Activated CD4-positive, alpha-beta T cell treated with anti-CD3 and anti-CD28 coated beads, Interleukin-2, amount 50 U/mL, for 16 hours (primary cell): Measurements from ENCODE around the gene WDR81.
"Not testable (repeated sequence)": the region's sequence is repeated elsewhere in the genome, so short reads cannot be mapped to it uniquely, and the experiment has no call there.

Source experiments
- DNase-seq: peaks from one replicate; pipeline ENCODE4 v3.0.0-alpha.2; 2020

WDR81 gene

DNA sequence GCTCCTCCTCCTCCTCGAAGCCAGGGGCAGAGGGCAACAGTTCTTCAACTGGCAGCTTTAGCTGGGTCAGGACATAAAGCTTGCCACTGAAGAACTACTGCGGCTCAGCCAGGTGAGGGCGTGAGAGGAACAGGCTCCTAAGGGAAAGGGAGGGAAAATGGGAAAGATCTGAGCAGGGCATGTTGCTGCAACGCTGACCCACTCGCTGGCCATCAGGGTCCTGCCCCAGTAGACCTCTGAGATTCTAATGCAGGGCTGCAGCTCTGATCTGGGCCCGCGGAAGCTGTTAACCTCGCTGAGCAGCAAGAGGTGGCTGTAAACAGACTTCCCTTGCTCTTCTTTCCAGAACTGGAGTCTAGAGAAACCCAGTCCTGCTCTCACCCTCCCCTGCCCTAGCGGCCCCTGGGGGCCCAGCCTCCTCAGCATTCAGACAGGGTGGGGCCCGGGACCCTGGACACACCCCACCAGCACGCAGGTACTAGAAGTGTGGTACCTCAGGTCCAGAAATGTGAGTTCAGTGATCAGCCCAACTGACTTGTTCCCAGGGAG is 10.6 kb upstream of the WDR81 start:
- no peak for DNase-seq

DNA sequence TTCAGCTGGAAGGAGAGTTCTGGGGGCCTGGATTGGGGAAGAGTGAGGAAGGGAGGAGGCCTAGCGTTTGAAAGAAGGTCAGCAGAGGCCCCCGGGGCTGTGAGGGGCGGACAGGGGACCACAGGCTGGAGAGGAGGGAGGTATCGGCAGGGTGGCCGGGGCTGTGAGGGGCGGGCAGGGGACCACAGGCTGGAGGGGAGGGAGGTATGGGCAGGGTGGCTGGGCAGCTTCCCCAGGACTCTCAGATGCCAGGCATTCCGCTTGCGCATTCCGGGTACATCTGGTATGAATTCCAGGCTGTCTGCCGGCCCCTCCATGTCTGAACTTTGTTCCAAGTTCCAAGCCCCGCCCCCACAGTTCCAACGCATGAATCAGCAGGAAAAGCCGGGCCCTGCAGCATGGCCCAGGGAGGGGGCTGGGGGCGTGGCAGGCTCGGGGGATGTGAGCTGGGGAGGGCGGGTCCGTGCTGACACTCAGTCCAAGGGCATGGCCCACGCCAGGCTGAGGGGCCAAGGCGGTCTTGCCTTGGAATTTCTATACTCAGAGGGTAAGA is 10.0 kb upstream of the WDR81 start:
- DNase-seq = no peak

DNA sequence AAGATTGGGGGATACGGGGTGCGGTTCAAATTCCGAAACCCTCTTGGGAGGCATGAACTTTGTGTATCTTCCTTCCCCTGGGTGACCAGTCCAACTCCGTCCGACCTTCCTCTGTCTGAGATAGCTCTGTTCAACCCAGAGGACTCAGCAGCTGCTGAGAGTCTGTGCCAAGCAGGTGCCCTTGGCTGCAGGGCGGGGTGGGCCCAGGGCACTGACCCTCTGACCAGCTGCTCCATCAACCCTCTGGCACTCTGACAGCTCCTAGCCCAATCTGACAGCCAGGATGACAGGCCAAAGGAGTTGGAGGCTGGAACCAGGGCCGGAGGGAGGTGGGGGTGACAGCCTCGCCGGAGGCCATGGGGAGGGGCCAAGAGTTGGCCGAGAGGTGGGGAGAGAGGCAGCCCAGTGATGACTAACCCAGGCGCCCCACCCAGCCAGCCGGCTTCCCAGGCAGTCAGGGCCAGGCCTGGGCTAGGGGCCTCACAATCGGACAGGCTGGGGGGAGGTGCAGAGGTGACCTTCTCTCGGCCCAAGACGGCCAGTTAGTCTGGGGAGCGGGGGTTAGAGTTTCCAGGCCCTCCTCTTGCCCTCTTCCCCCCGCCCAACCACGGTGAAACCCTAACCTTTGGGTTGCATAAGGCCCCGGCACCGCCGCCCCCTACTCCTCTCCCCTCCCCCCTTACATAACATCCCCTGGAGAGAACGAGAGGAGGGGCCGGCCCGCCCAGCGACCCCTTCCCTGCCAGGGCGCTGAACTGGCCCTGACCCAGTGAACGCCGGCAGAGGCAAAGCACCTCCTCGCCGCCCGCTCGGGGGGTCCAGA is 9.3 kb upstream of the WDR81 start:
- peak; percentile 49 for DNase-seq

DNA sequence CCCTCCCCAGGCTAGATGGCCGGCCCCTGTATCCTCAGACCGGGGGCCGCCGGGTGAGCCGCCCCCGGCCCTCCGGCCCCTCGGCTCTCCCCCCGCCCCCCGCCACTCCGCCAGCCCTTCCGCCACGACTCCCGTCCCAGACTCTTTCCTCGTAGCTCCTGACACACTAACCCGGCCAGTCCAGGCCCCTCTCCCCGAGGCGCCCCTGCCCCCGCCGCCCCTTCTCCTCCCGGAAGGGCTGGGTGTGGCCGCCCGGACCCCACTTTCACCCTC is 8.8 kb upstream of the WDR81 start:
- no peak for DNase-seq

DNA sequence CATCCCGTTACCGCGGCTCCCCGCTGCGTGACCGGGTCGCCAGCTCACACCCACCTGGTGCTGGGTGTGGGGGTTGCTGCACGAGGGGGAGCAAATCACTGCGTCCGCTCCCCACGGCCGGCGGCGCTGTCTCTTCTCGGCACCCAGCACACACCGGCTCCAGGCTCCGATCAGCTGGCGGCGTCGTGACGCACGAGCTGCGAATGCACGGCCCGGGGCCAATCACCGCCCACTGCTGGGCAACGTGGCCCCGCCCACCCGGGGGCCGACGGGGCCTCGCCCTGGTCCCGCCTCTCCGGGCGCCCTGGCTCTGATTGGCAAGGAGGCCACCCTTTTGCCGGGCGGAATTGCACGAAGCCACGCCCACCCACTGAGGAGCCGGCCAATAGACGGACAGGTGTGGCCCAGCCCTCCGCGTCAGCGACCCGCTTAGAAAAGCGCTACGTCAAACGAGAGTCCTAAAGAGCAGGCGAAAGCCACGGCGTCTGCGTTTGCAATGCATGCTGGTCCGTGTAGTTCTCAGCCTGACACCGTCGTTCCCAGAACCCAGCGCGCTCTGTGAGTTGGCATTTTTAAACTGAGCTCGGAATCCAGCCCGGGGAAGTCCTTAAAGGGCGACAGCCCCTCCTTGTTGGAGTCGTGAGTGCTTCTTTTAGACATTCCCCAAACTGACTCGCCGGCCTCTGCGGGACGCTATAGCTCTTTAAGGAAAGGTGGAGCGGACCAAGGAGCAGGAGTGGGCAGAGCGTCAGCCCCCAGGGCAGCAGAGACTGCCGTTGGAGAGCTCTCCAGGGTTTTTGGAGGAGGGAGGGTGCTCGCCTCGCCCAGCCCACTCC is 8.2 kb upstream of the WDR81 start:
- DNase-seq = peak; percentile 100

DNA sequence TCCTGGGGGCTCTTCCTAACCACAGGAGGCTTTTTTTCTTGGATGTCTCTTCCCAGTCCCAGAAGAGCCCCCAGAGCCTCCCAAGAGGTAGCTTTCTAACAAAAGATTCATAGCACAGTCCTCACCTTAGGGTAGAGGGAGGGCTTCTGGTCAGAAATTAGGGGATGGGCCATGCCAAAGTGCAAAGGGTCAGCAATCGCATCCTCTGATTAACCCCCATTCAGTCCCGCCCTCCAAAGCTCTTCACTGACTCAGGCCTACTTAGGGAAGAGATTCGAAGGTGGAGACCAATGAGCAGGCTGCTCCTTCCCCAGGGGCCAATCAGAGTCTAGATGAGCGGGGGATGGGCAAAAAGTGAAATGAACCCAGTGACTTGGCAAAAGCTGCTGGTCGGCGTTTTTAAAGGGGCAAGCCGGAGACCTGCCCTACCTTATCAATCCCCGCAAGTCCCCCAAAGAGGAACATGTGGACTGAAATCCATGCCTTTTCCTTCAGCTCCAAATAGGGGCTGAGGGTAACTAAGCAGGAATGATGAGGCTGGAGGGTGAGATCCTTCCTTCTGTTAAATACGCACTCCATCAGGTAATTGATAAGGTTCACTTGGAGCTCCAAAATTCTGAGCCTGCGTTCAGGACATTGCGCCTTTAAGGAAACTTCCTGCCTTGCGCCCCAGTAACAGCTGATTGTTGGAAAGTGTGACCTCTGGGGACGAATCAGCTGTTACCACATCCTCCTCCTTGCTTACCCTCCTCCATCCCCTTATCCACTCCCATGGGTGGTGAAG is 7.4 kb upstream of the WDR81 start:
- DNase-seq = peak; percentile 98

DNA sequence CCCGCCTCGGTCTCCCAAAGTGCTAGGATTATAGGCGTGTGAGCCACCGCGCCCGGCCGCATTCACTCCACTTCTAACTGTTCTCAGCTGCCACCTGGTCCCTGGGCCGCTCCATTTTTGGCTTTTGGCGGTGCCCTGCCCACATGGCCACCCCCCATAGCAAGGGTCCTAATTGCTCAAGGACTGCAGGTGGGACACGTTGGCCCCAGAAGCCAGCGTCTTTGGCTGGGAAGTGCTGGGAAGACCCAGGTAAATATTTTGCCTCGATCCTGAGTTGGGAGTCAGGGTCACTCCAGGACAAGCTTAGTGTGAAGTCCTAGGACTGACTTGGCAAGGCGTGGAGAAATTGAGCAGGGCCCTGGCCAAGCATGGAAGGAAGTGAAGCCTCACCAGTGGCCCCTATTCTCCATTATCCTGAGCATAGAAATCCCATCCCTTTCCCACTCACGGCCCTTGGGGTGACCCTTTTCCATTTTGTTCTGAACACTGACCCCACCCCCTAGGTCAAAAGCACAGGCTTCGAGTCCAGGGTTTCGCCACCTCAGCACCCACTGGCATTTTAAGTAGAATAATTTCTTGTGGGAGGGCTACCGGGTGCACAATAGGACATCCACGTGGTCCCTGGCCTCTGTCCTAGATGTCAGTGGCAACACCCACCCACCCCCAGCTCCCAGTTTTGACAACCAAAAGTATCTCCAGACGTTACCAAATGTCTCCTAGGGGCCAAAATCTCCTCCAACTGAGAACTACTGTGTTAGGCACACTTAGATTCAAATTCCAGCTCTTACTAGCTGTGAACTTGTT is 5.9 kb upstream of the WDR81 start:
- DNase-seq = no peak

DNA sequence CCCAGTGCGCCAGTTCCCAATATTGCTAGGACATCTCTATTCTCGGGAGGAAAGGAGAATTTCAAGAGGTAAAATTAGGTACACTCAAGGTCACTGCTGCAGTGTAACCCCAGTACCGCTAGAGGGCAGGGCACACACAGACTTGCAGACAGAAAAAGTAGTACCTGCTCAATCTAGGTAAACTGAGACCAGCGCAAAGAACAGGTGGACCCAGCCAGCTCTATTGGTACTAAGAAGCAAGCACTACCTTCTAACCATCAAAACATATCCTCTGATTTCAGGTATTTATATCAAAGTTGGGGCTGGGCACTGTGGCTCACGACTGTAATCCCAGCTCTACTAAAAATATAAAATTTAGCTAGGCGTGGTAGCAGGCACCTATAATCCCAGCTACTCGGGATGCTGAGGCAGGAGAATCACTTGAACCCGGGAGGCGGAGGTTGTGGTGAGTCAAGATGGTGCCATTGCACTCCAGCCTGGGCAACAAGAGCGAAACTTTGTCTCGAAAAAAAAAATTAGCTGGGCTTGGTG is 3.6 kb upstream of the WDR81 start:
- DNase-seq = peak; percentile 69

DNA sequence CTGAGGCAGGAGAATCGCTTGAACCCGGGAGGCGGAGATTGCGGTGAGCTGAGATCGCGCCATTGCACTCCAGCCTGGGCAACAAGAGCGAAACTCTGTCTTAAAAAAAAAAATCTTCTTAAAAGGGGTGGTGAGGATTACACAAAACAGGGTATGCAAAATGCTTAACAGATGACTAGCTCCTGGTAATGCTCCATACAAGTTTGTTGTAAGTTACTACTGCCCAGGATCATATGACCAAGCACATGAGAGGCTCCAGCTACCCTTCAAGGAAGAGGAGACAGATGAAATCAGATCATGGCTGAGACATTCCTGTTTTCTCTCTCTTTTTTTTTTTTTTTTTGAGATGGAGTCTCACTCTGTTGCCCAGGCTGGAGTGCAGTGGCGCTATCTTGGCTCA is 2.5 kb upstream of the WDR81 start:
- not testable (repeated sequence) for DNase-seq

DNA sequence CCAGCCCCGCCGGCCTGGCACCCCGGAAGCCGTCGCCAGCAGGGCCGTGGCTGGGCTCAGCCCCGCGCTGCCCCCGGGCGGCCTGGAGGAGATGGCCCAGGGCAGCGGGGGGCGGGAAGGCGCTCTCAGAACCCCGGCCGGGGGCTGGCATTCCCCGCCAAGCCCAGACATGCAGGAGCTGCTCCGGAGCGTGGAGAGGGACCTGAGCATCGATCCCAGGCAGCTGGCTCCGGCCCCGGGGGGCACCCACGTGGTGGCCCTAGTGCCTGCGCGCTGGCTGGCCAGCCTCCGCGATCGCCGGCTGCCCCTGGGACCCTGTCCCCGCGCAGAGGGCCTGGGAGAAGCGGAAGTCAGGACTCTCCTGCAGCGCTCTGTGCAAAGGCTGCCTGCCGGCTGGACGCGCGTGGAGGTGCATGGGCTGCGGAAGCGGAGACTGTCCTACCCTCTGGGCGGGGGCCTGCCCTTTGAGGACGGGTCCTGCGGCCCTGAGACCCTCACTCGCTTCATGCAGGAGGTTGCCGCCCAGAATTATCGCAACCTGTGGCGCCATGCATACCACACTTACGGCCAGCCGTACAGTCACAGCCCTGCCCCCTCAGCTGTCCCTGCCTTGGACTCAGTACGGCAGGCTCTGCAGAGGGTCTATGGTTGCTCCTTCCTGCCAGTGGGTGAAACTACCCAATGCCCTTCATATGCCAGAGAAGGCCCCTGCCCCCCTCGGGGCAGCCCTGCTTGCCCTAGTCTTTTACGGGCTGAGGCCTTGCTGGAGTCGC is 551 bp downstream of the WDR81 start:
- DNase-seq = no peak

DNA sequence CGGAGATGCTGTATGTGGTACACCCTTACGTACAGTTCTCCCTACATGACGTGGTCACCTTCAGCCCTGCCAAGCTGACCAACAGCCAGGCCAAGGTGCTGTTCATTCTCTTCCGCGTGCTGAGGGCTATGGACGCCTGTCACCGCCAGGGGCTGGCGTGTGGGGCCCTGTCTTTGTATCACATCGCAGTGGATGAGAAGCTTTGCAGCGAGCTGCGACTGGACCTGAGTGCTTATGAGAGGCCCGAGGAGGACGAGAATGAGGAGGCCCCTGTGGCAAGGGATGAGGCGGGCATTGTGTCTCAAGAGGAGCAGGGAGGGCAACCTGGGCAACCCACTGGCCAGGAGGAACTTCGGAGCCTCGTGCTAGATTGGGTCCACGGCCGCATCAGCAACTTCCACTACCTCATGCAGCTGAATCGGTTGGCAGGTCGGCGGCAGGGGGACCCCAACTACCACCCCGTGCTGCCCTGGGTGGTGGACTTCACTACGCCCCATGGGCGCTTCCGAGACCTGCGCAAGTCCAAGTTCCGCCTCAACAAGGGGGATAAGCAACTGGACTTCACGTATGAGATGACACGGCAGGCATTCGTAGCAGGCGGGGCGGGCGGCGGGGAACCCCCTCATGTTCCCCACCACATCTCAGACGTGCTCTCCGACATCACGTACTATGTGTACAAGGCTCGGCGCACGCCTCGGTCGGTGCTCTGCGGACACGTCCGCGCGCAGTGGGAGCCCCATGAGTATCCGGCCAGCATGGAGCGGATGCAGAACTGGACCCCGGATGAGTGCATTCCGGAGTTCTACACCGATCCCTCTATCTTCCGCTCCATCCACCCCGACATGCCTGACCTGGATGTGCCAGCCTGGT is 1.4 kb downstream of the WDR81 start:
- DNase-seq = no peak

DNA sequence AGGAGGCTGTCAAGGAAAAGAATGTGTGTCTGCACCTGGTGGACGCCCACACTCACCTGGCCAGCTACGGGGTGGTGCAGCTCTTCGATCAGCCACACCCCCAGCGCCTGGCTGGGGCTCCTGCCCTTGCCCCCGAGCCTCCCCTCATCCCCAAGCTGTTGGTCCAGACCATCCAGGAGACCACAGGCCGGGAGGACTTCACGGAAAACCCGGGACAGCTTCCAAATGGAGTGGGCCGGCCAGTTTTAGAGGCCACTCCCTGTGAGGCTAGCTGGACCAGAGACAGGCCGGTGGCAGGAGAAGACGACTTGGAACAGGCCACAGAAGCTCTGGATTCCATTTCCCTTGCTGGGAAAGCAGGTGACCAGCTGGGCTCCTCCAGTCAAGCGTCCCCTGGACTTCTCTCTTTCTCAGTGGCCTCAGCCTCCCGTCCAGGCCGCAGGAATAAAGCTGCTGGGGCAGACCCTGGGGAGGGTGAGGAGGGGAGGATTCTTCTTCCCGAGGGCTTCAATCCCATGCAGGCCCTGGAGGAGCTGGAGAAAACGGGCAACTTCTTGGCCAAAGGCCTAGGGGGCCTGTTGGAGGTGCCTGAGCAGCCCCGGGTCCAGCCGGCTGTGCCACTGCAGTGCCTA is 2.2 kb downstream of the WDR81 start:
- no peak for DNase-seq

DNA sequence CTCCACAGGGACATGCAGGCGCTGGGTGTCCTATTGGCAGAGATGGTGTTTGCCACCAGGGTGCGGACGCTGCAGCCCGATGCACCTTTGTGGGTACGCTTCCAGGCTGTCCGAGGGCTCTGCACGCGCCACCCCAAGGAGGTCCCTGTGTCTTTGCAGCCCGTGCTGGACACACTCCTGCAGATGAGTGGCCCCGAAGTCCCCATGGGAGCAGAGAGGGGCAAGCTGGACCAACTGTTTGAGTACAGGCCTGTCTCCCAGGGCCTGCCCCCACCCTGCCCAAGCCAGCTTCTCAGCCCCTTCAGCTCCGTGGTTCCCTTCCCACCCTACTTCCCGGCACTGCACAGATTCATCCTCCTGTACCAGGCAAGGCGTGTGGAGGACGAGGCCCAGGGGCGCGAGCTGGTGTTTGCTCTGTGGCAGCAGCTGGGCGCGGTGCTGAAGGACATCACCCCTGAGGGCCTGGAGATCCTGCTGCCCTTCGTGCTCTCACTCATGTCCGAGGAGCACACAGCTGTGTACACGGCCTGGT is 2.8 kb downstream of the WDR81 start:
- no peak for DNase-seq

DNA sequence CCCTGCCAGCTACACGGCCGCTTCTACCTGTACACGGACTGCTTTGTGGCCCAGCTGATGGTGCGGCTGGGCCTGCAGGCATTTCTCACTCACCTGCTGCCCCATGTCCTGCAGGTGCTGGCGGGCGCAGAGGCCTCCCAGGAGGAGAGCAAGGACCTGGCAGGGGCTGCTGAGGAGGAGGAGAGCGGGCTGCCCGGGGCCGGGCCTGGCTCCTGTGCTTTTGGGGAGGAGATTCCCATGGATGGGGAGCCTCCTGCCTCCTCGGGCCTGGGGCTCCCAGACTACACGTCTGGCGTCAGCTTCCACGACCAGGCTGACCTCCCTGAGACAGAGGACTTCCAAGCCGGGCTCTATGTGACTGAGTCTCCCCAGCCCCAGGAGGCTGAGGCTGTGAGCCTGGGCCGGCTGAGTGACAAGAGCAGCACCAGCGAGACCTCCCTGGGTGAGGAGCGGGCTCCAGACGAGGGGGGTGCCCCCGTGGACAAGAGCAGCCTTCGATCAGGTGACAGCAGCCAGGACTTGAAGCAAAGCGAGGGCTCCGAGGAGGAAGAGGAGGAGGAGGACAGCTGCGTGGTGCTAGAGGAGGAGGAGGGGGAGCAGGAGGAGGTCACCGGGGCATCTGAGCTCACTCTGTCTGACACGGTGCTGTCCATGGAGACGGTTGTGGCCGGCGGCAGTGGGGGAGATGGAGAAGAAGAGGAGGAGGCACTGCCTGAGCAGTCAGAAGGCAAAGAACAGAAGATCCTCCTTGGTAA is 3.5 kb downstream of the WDR81 start:
- no peak for DNase-seq

DNA sequence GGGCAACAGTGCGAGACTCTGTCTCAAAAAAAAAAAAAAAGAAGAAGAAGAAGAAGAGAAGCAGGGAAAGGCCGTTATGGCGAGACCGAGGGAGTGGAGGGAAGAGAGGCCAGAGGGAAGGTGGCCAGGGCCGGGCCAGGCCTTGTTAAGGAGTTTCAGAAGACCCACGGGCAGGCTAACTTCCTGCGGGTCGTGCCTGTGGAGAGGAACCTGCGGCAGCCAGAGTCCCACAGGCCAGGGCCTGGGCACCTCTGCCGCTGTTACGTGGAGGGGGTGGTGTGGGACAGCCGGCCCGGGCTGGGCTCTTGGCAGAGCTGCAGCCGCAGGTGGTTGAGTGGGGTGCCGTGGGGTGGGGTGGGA is 5.4 kb downstream of the WDR81 start:
- no peak for DNase-seq

DNA sequence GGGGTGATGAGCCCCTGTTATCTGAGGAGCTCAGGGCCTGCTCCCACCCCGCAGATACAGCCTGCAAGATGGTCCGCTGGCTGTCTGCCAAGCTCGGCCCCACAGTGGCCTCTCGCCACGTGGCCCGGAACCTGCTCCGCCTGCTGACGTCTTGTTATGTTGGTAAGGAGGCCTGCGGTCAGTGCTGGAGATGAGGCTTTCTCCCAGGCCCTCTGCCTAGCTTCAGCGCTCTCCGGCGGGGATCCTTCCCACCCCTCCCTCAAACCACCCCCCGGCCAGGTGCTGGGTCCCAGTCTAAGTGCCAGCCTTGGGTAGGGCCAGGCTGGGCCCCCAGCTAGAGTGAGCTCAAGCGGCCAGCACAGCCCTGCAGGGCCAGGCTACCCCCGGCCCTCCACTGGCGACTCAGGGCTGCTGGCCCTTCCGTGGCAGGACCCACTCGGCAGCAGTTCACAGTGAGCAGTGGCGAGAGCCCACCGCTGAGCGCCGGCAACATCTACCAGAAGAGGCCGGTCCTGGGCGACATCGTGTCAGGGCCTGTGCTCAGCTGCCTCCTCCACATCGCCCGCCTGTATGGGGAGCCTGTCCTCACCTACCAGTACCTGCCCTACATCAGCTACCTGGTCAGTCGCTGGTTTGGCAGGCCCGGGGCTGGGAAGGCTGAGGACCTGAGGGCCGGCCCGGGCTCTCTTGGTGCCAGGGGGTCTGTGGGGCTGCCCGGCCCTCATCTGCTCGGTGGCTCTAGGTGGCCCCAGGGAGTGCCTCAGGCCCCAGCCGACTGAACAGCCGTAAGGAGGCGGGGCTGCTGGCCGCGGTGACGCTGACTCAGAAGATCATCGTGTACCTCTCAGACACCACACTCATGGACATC is 6.1 kb downstream of the WDR81 start:
- no peak for DNase-seq

DNA sequence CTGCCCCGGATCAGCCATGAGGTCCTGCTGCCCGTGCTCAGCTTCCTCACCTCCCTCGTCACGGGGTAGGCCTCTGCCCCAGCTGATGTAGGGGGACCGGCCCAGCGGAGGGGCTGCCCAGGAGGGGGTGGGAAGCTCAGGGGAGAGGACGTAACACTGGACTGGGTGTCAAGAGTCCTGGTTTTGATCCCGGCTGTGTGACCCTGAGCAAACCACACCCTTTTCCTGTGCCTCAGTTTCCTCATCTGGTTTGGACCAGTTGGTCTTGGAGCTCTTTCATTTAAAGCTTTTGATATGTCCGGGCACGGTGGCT is 6.6 kb downstream of the WDR81 start:
- no peak for DNase-seq
